Activated T-cell treated with anti-CD3 and anti-CD28 coated beads, Interleukin-2, amount 50 U/mL, for 72 hours (primary cell): ENCODE measurements around the gene STAT6. TPM values are rescaled to one million over a fixed set of nuclear protein-coding genes. Genes with fewer than 3 reads are reported as not detected.

Experiments
- ATAC-seq, 2 donors: fragments of 150-1000 bp; cut with Tn5 transposase; replicated peaks in 1 of 2; 2 replicates each; pipeline ENCODE4 v1.10.0; 2021; ENCODE audit warnings: moderate library complexity in 2 of 2, mild to moderate bottlenecking in 1 of 2
- DNase-seq, 2 donors: peaks; one replicate each; pipeline ENCODE4 v3.0.0; 2021 to 2022; ENCODE audit warnings: mixed read lengths in 1 of 2
- H3K27ac Mint-ChIP-seq: one replicate; pipeline ENCODE4 v1.8.0; 2022; ENCODE audit warnings: mild to moderate bottlenecking, moderate library complexity, mixed read lengths
- H3K27me3 Mint-ChIP-seq: one replicate; pipeline ENCODE4 v1.8.0; 2022; ENCODE audit warnings: low read depth, mixed read lengths
- H3K36me3 Mint-ChIP-seq, 2 donors: one replicate each; pipeline ENCODE4 v1.8.0; 2022; ENCODE audit warnings: mixed read lengths in 2 of 2, mild to moderate bottlenecking in 1 of 2; ENCODE audit not compliant: insufficient read depth in 2 of 2
- H3K4me1 Mint-ChIP-seq: one replicate; pipeline ENCODE4 v1.8.0; 2022; ENCODE audit warnings: low read depth, mixed read lengths
- H3K4me3 Mint-ChIP-seq, 2 donors: one replicate each; pipeline ENCODE4 v1.8.0; 2022; ENCODE audit warnings: mild to moderate bottlenecking in 2 of 2, mixed read lengths in 2 of 2, moderate library complexity in 2 of 2
- H3K9me3 Mint-ChIP-seq, 2 donors: one replicate each; pipeline ENCODE4 v1.8.0; 2022; ENCODE audit warnings: mixed read lengths in 2 of 2
- total RNA-seq, 2 donors: library from RNA; stranded (reverse); gene quantifications; one replicate each; pipeline ENCODE4 v1.2.3, GENCODE V29; 2022

Gene STAT6
- total RNA-seq, 2 donors from 2014 or later = 178 to 191 TPM

GRCh38 chr12:57110104-57111030, 795 bp downstream of the STAT6 start:
- peak overlapping the region; percentile 82 to 95 for H3K4me3 Mint-ChIP-seq
- H3K27me3 Mint-ChIP-seq = no peaks in the 10 kb centered on the region
- DNase-seq = peak; percentile 67 to 76
- H3K9me3 Mint-ChIP-seq = no peaks in the 10 kb centered on the region
- H3K4me1 Mint-ChIP-seq = peaks cover 64% of the 10 kb centered on the region
- peaks cover 13 to 25% of the 10 kb centered on the region in 2 donors for H3K36me3 Mint-ChIP-seq
- ATAC-seq = peak; percentile 32 to 33
- H3K27ac Mint-ChIP-seq = peak overlapping the region; percentile 83

GRCh38 chr12:57109207-57110103, 1.7 kb downstream of the STAT6 start:
- H3K36me3 Mint-ChIP-seq = peaks cover 13 to 31% of the 10 kb centered on the region in 2 donors
- ATAC-seq = no peak
- no peaks in the 10 kb centered on the region for H3K27me3 Mint-ChIP-seq
- H3K4me1 Mint-ChIP-seq = peaks cover 73% of the 10 kb centered on the region
- peak overlapping the region; percentile 83 for H3K27ac Mint-ChIP-seq
- H3K9me3 Mint-ChIP-seq = no peaks in the 10 kb centered on the region
- peak overlapping the region; percentile 82 to 95 for H3K4me3 Mint-ChIP-seq
- no peak for DNase-seq

GRCh38 chr12:57107456-57108155, 3.6 kb downstream of the STAT6 start:
- DNase-seq (no peak), ATAC-seq (no peak)
- Mint-ChIP-seq H3K27ac (peak overlapping the region; percentile 68), H3K27me3 (no peaks in the 10 kb centered on the region), H3K4me3 (peak overlapping the region; percentile 36), H3K9me3 (no peaks in the 10 kb centered on the region), H3K4me1 (peaks cover 77% of the 10 kb centered on the region), H3K36me3 (peaks cover 16 to 38% of the 10 kb centered on the region in 2 donors)

GRCh38 chr12:57106021-57106708, 5.0 kb downstream of the STAT6 start:
- Mint-ChIP-seq H3K27me3 (no peaks in the 10 kb centered on the region), H3K4me1 (peaks cover 76% of the 10 kb centered on the region), H3K27ac (peak overlapping the region; percentile 29), H3K9me3 (no peaks in the 10 kb centered on the region), H3K4me3 (no peak overlapping the region), H3K36me3 (peaks cover 12 to 38% of the 10 kb centered on the region in 2 donors)
- no peak for DNase-seq
- ATAC-seq = no peak

GRCh38 chr12:57105011-57105753, 6.0 kb downstream of the STAT6 start:
- Mint-ChIP-seq H3K27me3 (no peaks in the 10 kb centered on the region), H3K4me1 (peaks cover 74% of the 10 kb centered on the region), H3K9me3 (no peaks in the 10 kb centered on the region), H3K4me3 (no peak overlapping the region), H3K36me3 (peaks cover 11 to 37% of the 10 kb centered on the region in 2 donors), H3K27ac (no peak overlapping the region)
- DNase-seq (no peak), ATAC-seq (no peak)

GRCh38 chr12:57104292-57104910, 6.8 kb downstream of the STAT6 start:
- Mint-ChIP-seq H3K27ac (no peak overlapping the region), H3K4me3 (no peak overlapping the region), H3K9me3 (no peaks in the 10 kb centered on the region), H3K36me3 (peaks cover 12 to 42% of the 10 kb centered on the region in 2 donors), H3K4me1 (peaks cover 66% of the 10 kb centered on the region), H3K27me3 (no peaks in the 10 kb centered on the region)
- DNase-seq (no peak), ATAC-seq (no peak)

- no peak for DNase-seq
- H3K4me3 Mint-ChIP-seq = no peak overlapping the region
- no peaks in the 10 kb centered on the region for H3K9me3 Mint-ChIP-seq
- H3K4me1 Mint-ChIP-seq = peaks cover 63% of the 10 kb centered on the region
- no peak for ATAC-seq
- peak overlapping the region; percentile 84 for H3K27ac Mint-ChIP-seq
- peaks cover 13 to 47% of the 10 kb centered on the region in 2 donors for H3K36me3 Mint-ChIP-seq
- H3K27me3 Mint-ChIP-seq = no peaks in the 10 kb centered on the region
Measured at GRCh38 chr12:57103856-57104255, 7.3 kb downstream of the STAT6 start.

GRCh38 chr12:57101892-57102695, 9.1 kb downstream of the STAT6 start:
- no peaks in the 10 kb centered on the region for H3K27me3 Mint-ChIP-seq
- peaks cover 10 to 36% of the 10 kb centered on the region in 2 donors for H3K36me3 Mint-ChIP-seq
- H3K4me3 Mint-ChIP-seq = no peak overlapping the region
- peak overlapping the region; percentile 48 for H3K27ac Mint-ChIP-seq
- H3K9me3 Mint-ChIP-seq = no peaks in the 10 kb centered on the region
- DNase-seq (no peak), ATAC-seq (no peak)
- peaks cover 50% of the 10 kb centered on the region for H3K4me1 Mint-ChIP-seq

GRCh38 chr12:57099766-57100165, 11.4 kb downstream of the STAT6 start:
- no peaks in the 10 kb centered on the region for H3K9me3 Mint-ChIP-seq
- peaks cover 10 to 30% of the 10 kb centered on the region in 2 donors for H3K36me3 Mint-ChIP-seq
- DNase-seq (no peak), ATAC-seq (no peak)
- H3K4me1 Mint-ChIP-seq = peaks cover 39% of the 10 kb centered on the region
- no peak overlapping the region for H3K27ac Mint-ChIP-seq
- H3K27me3 Mint-ChIP-seq = no peaks in the 10 kb centered on the region
- H3K4me3 Mint-ChIP-seq = no peak overlapping the region

GRCh38 chr12:57099047-57099714, 12.0 kb downstream of the STAT6 start:
- peaks cover 43% of the 10 kb centered on the region for H3K4me1 Mint-ChIP-seq
- no peaks in the 10 kb centered on the region for H3K27me3 Mint-ChIP-seq
- no peaks in the 10 kb centered on the region for H3K9me3 Mint-ChIP-seq
- no peak overlapping the region for H3K4me3 Mint-ChIP-seq
- no peak for ATAC-seq
- H3K27ac Mint-ChIP-seq = peak overlapping the region; percentile 41
- H3K36me3 Mint-ChIP-seq = peaks cover 10 to 26% of the 10 kb centered on the region in 2 donors
- DNase-seq = no peak
